HepG2 (cell line): ENCODE results near the gene EIF4G3. TPM values are rescaled to one million over a fixed set of nuclear protein-coding genes. Genes with fewer than 3 reads are reported as not detected.

ENCODE experiments used
- ARID2 ChIP-seq: sonication (generic); formaldehyde crosslinking; IDR thresholded peaks from 2 replicates; pipeline ENCODE4 v1.8.1; 2022; ENCODE audit warnings: mild to moderate bottlenecking, missing genetic modification reagents, borderline replicate concordance
- BORCS8-MEF2B ChIP-seq: sonication (generic); formaldehyde crosslinking; IDR thresholded peaks from 2 replicates; pipeline ENCODE4 v1.8.0; 2022; ENCODE audit warnings: mild to moderate bottlenecking, missing genetic modification reagents
- EED ChIP-seq: sonication (generic); formaldehyde crosslinking; IDR thresholded peaks from 2 replicates; pipeline ENCODE4 v1.5.0; 2020; ENCODE audit warnings: mild to moderate bottlenecking, missing genetic modification reagents
- FOXK2 ChIP-seq: fragments of 450-650 bp; IDR thresholded peaks from 2 replicates; pipeline ENCODE4 v1.6.1; 2016
- GATAD2A ChIP-seq: IDR thresholded peaks from 2 replicates; pipeline ENCODE4 v1.6.1; 2016
- HNF4G ChIP-seq, 2 experiments: sonication (generic) in 1 of 2; formaldehyde crosslinking in 1 of 2; IDR thresholded peaks; 2 replicates each; pipeline versions ENCODE4 v1.4.0 to v1.6.1; 2011 to 2020; ENCODE audit warnings: borderline replicate concordance in 2 of 2, low read depth in 2 of 2, mild to moderate bottlenecking in 2 of 2, low read length in 1 of 2, missing genetic modification reagents in 1 of 2, moderate library complexity in 1 of 2
- ISX ChIP-seq: sonication (generic); formaldehyde crosslinking; conservative IDR thresholded peaks from 2 replicates; pipeline ENCODE4 v1.5.0; 2020; ENCODE audit warnings: missing genetic modification reagents
- KAT7 ChIP-seq: IDR thresholded peaks from 2 replicates; pipeline ENCODE4 v1.6.1; 2018; ENCODE audit warnings: borderline replicate concordance, missing compliant biosample characterization
- MAFK ChIP-seq, 2 experiments: IDR thresholded peaks in 1 of 2; conservative IDR thresholded peaks in 1 of 2; 2 replicates each; pipeline ENCODE4 v1.6.1; 2011; ENCODE audit warnings: improper control_type of control experiment in 2 of 2, low read length in 2 of 2
- MED8 ChIP-seq: sonication (generic); formaldehyde crosslinking; IDR thresholded peaks from 2 replicates; pipeline ENCODE4 v1.8.1; 2023; ENCODE audit warnings: mild to moderate bottlenecking, missing genetic modification reagents; ENCODE audit not compliant: insufficient replicate concordance
- MEF2D ChIP-seq: sonication (generic); formaldehyde crosslinking; IDR thresholded peaks from 2 replicates; pipeline ENCODE4 v1.5.1; 2020; ENCODE audit warnings: mild to moderate bottlenecking, missing genetic modification reagents
- RFX3 ChIP-seq: IDR thresholded peaks from 2 replicates; pipeline ENCODE4 v1.6.1; 2016; ENCODE audit warnings: missing biosample characterization, missing genetic modification reagents
- RFXAP ChIP-seq: sonication (generic); formaldehyde crosslinking; IDR thresholded peaks from 2 replicates; pipeline ENCODE4 v1.4.0; 2020; ENCODE audit warnings: missing genetic modification reagents, borderline replicate concordance
- RXRA ChIP-seq: sonication (generic); formaldehyde crosslinking; IDR thresholded peaks from 2 replicates; pipeline ENCODE4 v1.5.1; 2020; ENCODE audit warnings: missing genetic modification reagents
- TCF12 ChIP-seq, 2 experiments: fragments of 450-650 bp in 1 of 2; sonication (generic) in 1 of 2; formaldehyde crosslinking in 1 of 2; IDR thresholded peaks; 2 replicates each; pipeline versions ENCODE4 v1.6.1 to v1.8.0; 2017 to 2022; ENCODE audit warnings: antibody characterized with exemption in 1 of 2, mild to moderate bottlenecking in 1 of 2, missing genetic modification reagents in 1 of 2, moderate library complexity in 1 of 2
- TP53 ChIP-seq: sonication (generic); formaldehyde crosslinking; conservative IDR thresholded peaks from 2 replicates; pipeline ENCODE4 v1.4.0; 2020; ENCODE audit warnings: missing genetic modification reagents
- ZKSCAN1 ChIP-seq: fragments of 150-350 bp; IDR thresholded peaks from 2 replicates; pipeline ENCODE4 v1.6.1; 2014; ENCODE audit warnings: low read length
- ZMYM3 ChIP-seq: sonication (generic); formaldehyde crosslinking; IDR thresholded peaks from 2 replicates; pipeline ENCODE4 v1.5.1; 2020; ENCODE audit warnings: mild to moderate bottlenecking, missing genetic modification reagents
- ZNF17 ChIP-seq: sonication (generic); formaldehyde crosslinking; IDR thresholded peaks from 2 replicates; pipeline ENCODE4 v1.5.0; 2020; ENCODE audit warnings: mild to moderate bottlenecking, missing genetic modification reagents
- ZNF44 ChIP-seq: sonication (generic); formaldehyde crosslinking; IDR thresholded peaks from 2 replicates; pipeline ENCODE4 v1.5.1; 2020; ENCODE audit warnings: mild to moderate bottlenecking, missing genetic modification reagents
- ZNF572 ChIP-seq: sonication (generic); formaldehyde crosslinking; IDR thresholded peaks from 2 replicates; pipeline ENCODE4 v1.5.1; 2020; ENCODE audit warnings: mild to moderate bottlenecking, missing genetic modification reagents
- ZNF746 ChIP-seq: sonication (generic); formaldehyde crosslinking; IDR thresholded peaks from 2 replicates; pipeline ENCODE4 v1.8.0; 2022; ENCODE audit warnings: mild to moderate bottlenecking, missing genetic modification reagents
- ZSCAN31 ChIP-seq: sonication (generic); formaldehyde crosslinking; IDR thresholded peaks from 2 replicates; pipeline ENCODE4 v1.5.0; 2020; ENCODE audit warnings: low read depth, mild to moderate bottlenecking, missing genetic modification reagents
- polyA plus RNA-seq, 8 experiments: library from polyadenylated mRNA; depleted of rRNA in 3 of 8; stranded (reverse) in 7 of 8; unstranded in 1 of 8; fragments of >200 nt; fragmentation: Illumina TruSeq in 4 of 8; extraction: Trizol in 4 of 8; gene quantifications; 2 replicates each; pipeline versions ENCODE4 v1.2.1 to v1.2.3, GENCODE V29; 2011 to 2016; ENCODE audit warnings: low read depth in 4 of 8, missing spikeins in 1 of 8, mixed read lengths in 1 of 8; ENCODE audit not compliant: insufficient read depth in 1 of 8
- total RNA-seq, 5 experiments: library from RNA; depleted of rRNA; stranded (reverse); fragments of >200 nt; fragmentation: Illumina TruSeq; extraction: Trizol; gene quantifications; 2 replicates each; pipeline ENCODE4 v1.2.3, GENCODE V29; 2016; ENCODE audit warnings: low read depth in 1 of 5
- TF ChIP-seq, protein P1 (sequence below): sonication (generic); formaldehyde crosslinking; IDR thresholded peaks from 2 replicates; pipeline ENCODE4 v1.5.0; 2020; ENCODE audit warnings: missing genetic modification reagents, mild to moderate bottlenecking, borderline replicate concordance
- TF ChIP-seq, protein P2 (sequence below): sonication (generic); formaldehyde crosslinking; IDR thresholded peaks from 2 replicates; pipeline ENCODE4 v1.5.1; 2020; ENCODE audit warnings: missing genetic modification reagents, mild to moderate bottlenecking, borderline replicate concordance
- TF ChIP-seq, protein P3 (sequence below): sonication (generic); formaldehyde crosslinking; IDR thresholded peaks from 2 replicates; pipeline ENCODE4 v1.5.0; 2020; ENCODE audit warnings: mild to moderate bottlenecking, missing genetic modification reagents

EIF4G3 gene
- total and polyA plus RNA-seq, 2 of the 13 experiments (the other 11 are each of a cell fraction or from before 2014, with no cell fraction given), result 22.2 to 27.6 TPM

DNA sequence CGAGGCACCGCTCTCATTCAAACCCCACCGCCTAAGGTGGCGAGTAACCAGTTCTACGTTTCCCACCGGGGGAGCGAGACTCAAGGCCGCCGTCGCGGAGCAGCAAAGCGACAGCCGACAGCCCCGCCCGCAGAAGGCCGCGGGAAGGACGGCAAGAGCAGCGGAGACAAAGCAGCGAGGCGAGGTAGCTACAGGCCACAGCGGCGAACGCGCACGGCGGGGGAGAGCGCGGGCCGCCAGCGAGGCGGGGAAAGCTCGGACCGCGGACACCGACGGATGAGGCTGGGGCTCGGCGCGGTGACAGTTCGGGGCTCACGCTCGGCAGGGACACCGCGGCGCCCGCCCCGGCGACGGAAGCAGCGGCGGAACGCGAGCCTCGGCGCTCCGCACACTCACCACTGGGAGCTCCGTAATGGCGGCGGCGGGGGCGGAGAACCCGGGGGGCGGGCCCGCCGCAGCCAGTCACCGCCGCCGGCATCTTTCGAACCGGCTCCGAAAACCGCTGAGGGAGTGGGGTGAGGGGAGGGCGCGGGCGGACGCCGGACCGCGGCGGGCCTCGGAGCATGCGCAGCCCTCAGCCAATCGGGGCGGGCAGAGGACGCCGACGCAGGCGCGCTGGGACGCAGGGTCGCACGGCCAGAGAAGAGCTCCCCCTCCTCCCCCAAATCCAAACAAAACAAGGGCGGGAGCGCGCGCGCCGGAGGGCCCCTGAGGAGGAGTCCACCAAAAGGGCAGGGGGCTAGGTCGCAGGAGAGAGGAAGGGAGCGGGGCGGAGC, 390.3 kb downstream of the EIF4G3 start (continued):
- peak; percentile 92; the same call in 1 of the 2 replicates for TF ChIP-seq ZNF44 (CRISPR knock-in tag)
- TF ChIP-seq EED (CRISPR knock-in tag), result no peak
- TF ChIP-seq, protein P1, sequence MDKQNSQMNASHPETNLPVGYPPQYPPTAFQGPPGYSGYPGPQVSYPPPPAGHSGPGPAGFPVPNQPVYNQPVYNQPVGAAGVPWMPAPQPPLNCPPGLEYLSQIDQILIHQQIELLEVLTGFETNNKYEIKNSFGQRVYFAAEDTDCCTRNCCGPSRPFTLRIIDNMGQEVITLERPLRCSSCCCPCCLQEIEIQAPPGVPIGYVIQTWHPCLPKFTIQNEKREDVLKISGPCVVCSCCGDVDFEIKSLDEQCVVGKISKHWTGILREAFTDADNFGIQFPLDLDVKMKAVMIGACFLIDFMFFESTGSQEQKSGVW (CRISPR knock-in tag), result no peak
- no peak for TF ChIP-seq ZNF572 (CRISPR knock-in tag)
- peak; percentile 78; the same call in 1 of the 2 replicates for TF ChIP-seq TP53 (CRISPR knock-in tag)
- peak; percentile 4; the same call in 1 of the 2 replicates for TF ChIP-seq GATAD2A (CRISPR knock-in tag)
- no peak for TF ChIP-seq MAFK (conservative IDR thresholded peaks at IDR 0.05 in 1 of 2, IDR thresholded peaks at IDR 0.05 in 1 of 2; ENCODE audit: low read length in 2 of 2)
- TF ChIP-seq, protein P2, sequence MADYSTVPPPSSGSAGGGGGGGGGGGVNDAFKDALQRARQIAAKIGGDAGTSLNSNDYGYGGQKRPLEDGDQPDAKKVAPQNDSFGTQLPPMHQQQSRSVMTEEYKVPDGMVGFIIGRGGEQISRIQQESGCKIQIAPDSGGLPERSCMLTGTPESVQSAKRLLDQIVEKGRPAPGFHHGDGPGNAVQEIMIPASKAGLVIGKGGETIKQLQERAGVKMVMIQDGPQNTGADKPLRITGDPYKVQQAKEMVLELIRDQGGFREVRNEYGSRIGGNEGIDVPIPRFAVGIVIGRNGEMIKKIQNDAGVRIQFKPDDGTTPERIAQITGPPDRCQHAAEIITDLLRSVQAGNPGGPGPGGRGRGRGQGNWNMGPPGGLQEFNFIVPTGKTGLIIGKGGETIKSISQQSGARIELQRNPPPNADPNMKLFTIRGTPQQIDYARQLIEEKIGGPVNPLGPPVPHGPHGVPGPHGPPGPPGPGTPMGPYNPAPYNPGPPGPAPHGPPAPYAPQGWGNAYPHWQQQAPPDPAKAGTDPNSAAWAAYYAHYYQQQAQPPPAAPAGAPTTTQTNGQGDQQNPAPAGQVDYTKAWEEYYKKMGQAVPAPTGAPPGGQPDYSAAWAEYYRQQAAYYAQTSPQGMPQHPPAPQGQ (CRISPR knock-in tag), result 0 out of 2 replicates have a peak, but pooled peaks have one; percentile 81
- TF ChIP-seq RXRA (CRISPR knock-in tag), result peak; percentile 52; the same call in 1 of the 2 replicates
- TF ChIP-seq FOXK2, result peak; percentile 83
- TF ChIP-seq ARID2 (CRISPR knock-in tag), result 0 out of 2 replicates have a peak, but pooled peaks have one; percentile 61
- peak; percentile 91 for TF ChIP-seq KAT7 (CRISPR knock-in tag)
- no peak for TF ChIP-seq ZMYM3 (CRISPR knock-in tag)
- 0 out of 2 replicates have a peak, but pooled peaks have one; percentile 60 for TF ChIP-seq ISX (CRISPR knock-in tag)
- no peak for TF ChIP-seq HNF4G (IDR thresholded peaks at IDR 0.05; ENCODE audit: borderline replicate concordance, low read depth, low read length)
- no peak for TF ChIP-seq HNF4G (CRISPR knock-in tag; IDR thresholded peaks at IDR 0.05; ENCODE audit: borderline replicate concordance, low read depth)
- TF ChIP-seq MED8, result peak; percentile 62
- TF ChIP-seq ZKSCAN1, result no peak
- peak; percentile 50; the same call in 1 of the 2 replicates for TF ChIP-seq BORCS8-MEF2B (CRISPR knock-in tag)
- no peak for TF ChIP-seq RFX3
- TF ChIP-seq ZNF17, result no peak
- peak; percentile 75; the same call in 1 of the 2 replicates for TF ChIP-seq RFXAP
- TF ChIP-seq TCF12 (IDR thresholded peaks at IDR 0.05), result no peak
- TF ChIP-seq TCF12 (CRISPR knock-in tag; IDR thresholded peaks at IDR 0.05), result peak; percentile 85; the same call in 1 of the 2 replicates
- TF ChIP-seq, protein P3, sequence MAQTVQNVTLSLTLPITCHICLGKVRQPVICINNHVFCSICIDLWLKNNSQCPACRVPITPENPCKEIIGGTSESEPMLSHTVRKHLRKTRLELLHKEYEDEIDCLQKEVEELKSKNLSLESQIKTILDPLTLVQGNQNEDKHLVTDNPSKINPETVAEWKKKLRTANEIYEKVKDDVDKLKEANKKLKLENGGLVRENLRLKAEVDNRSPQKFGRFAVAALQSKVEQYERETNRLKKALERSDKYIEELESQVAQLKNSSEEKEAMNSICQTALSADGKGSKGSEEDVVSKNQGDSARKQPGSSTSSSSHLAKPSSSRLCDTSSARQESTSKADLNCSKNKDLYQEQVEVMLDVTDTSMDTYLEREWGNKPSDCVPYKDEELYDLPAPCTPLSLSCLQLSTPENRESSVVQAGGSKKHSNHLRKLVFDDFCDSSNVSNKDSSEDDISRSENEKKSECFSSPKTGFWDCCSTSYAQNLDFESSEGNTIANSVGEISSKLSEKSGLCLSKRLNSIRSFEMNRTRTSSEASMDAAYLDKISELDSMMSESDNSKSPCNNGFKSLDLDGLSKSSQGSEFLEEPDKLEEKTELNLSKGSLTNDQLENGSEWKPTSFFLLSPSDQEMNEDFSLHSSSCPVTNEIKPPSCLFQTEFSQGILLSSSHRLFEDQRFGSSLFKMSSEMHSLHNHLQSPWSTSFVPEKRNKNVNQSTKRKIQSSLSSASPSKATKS (CRISPR knock-in tag), result no peak
- TF ChIP-seq ZNF746 (CRISPR knock-in tag), result peak; percentile 17; the same call in 1 of the 2 replicates
- TF ChIP-seq MEF2D (CRISPR knock-in tag), result no peak; the same call in 1 of the 2 replicates
- peak; percentile 53 for TF ChIP-seq ZSCAN31
